Stomach (tissue), 4 donors: Measurements from ENCODE around the gene WNT3A.

Experiments used
- CTCF ChIP-seq, 7 experiments: fragments of 450-650 bp in 4 of 7; fragments of 200-600 bp in 3 of 7; sonication (generic) in 3 of 7; IDR thresholded peaks; one replicate each; pipeline ENCODE4 v1.5.1; 2016 to 2019; ENCODE audit warnings: antibody characterized with exemption in 7 of 7, control low read depth in 2 of 7, mild to moderate bottlenecking in 1 of 7
- EP300 ChIP-seq: sonication (generic); formaldehyde crosslinking; IDR thresholded peaks from one replicate; pipeline ENCODE4 v1.6.1; 2017; ENCODE audit warnings: antibody characterized with exemption
- POLR2A ChIP-seq, 4 donors: fragments of 450-650 bp; IDR thresholded peaks; one replicate each; pipeline ENCODE4 v1.6.1; 2016; ENCODE audit warnings: antibody characterized with exemption in 4 of 4, control low read depth in 2 of 4, mild to moderate bottlenecking in 1 of 4, moderate library complexity in 1 of 4
- POLR2AphosphoS5 ChIP-seq, 3 donors: sonication (generic); formaldehyde crosslinking; IDR thresholded peaks; one replicate each; pipeline ENCODE4 v1.6.1; 2016; ENCODE audit warnings: antibody characterized with exemption in 3 of 3

GRCh38 chr1:228032041-228032440 lies 25.2 kb downstream of the WNT3A start:
- TF ChIP-seq CTCF (IDR thresholded peaks at IDR 0.05) (no peak), POLR2AphosphoS5 (IDR thresholded peaks at IDR 0.05) (no peak), POLR2A (IDR thresholded peaks at IDR 0.05) (no peak), EP300 (no peak)
